H1 (cell line): Measurements from ENCODE around the gene SLX4IP.

Experiments
- CTCF ChIP-seq, 3 experiments: IDR thresholded peaks; 1 replicate in 2 of 3; 2 replicates in 1 of 3; pipeline versions ENCODE4 v1.5.1 to v1.6.1; 2011; ENCODE audit warnings: low read length in 3 of 3, mild to moderate bottlenecking in 3 of 3, inconsistent platforms in 2 of 3, low read depth in 1 of 3, moderate library complexity in 1 of 3; ENCODE audit not compliant: insufficient read depth in 1 of 3; ENCODE audit errors: control extremely low read depth in 1 of 3
- EP300 ChIP-seq, 2 experiments: IDR thresholded peaks; 1 replicate in 1 of 2; 2 replicates in 1 of 2; pipeline ENCODE4 v1.6.1; 2011 to 2012; ENCODE audit warnings: low read depth in 2 of 2, low read length in 2 of 2, mild to moderate bottlenecking in 2 of 2, borderline replicate concordance in 1 of 2, inconsistent platforms in 1 of 2, moderate library complexity in 1 of 2
- FOSL1 ChIP-seq: IDR thresholded peaks from 2 replicates; pipeline ENCODE4 v1.6.1; 2011; ENCODE audit warnings: mild to moderate bottlenecking, low read depth, low read length, moderate library complexity; ENCODE audit not compliant: insufficient read depth
- GABPA ChIP-seq: IDR thresholded peaks from 2 replicates; pipeline ENCODE4 v1.6.1; 2011; ENCODE audit warnings: mild to moderate bottlenecking, low read length, moderate library complexity, borderline replicate concordance; ENCODE audit not compliant: insufficient read depth
- HDAC6 ChIP-seq: IDR thresholded peaks from one replicate; pipeline ENCODE4 v1.7.1; 2012; ENCODE audit warnings: low read depth, mild to moderate bottlenecking, inconsistent platforms, low read length, moderate library complexity
- POLR2A ChIP-seq, 2 experiments: IDR thresholded peaks; 1 replicate in 1 of 2; 2 replicates in 1 of 2; pipeline ENCODE4 v1.6.1; 2011; ENCODE audit warnings: low read depth in 2 of 2, low read length in 2 of 2, mild to moderate bottlenecking in 2 of 2; ENCODE audit errors: control extremely low read depth in 1 of 2
- POLR2AphosphoS5 ChIP-seq: IDR thresholded peaks from 2 replicates; pipeline ENCODE4 v1.6.1; 2011; ENCODE audit warnings: low read depth, low read length
- SRF ChIP-seq: IDR thresholded peaks from 2 replicates; pipeline ENCODE4 v1.6.1; 2011; ENCODE audit warnings: mild to moderate bottlenecking, low read depth, low read length, moderate library complexity
- TEAD4 ChIP-seq: IDR thresholded peaks from 2 replicates; pipeline ENCODE4 v1.6.1; 2012; ENCODE audit warnings: low read depth, low read length, inconsistent platforms, mixed read lengths
- YY1 ChIP-seq: IDR thresholded peaks from 2 replicates; pipeline ENCODE4 v1.6.1; 2011; ENCODE audit warnings: low read depth, mild to moderate bottlenecking, low read length

- TF ChIP-seq SRF (no peak), FOSL1 (no peak), POLR2A (IDR thresholded peaks at IDR 0.05; ENCODE audit: control extremely low read depth in 1 of 2, low read depth in 2 of 2, low read length in 2 of 2) (no peak), HDAC6 (no peak), EP300 (IDR thresholded peaks at IDR 0.05; ENCODE audit: borderline replicate concordance in 1 of 2, low read depth in 2 of 2, low read length in 2 of 2) (no peak), CTCF (IDR thresholded peaks at IDR 0.05; ENCODE audit: control extremely low read depth in 1 of 3, insufficient read depth in 1 of 3, low read depth in 1 of 3, low read length in 3 of 3) (no peak), POLR2AphosphoS5 (no peak), TEAD4 (no peak), GABPA (no peak), YY1 (no peak)
Measured at GRCh38 chr20:10635476-10636208, 200.5 kb downstream of the SLX4IP start.
